ENCODE data around the gene AOPEP. TPM values are rescaled to one million over a fixed set of nuclear protein-coding genes. Genes with fewer than 3 reads are reported as not detected.

AOPEP gene
- total RNA-seq, 4 donors from 2014 or later: 252 to 375 (median 312) TPM

- ATAC-seq: no peak
- TF ChIP-seq POLR2A (IDR thresholded peaks at IDR 0.05) (no peak), POLR2AphosphoS5 (IDR thresholded peaks at IDR 0.05) (no peak), EP300 (IDR thresholded peaks at IDR 0.05) (no peak), CTCF (IDR thresholded peaks at IDR 0.05) (no peak)
- 95 to 98% methylated on average over 10 of the region's 10 CpGs for WGBS, 2 donors (ENCODE audit: low coverage in 1 of 2)
- Histone ChIP-seq H3K9me3 (no peaks in the 10 kb centered on the region), H3K27me3 (no peaks in the 10 kb centered on the region), H3K36me3 (peaks cover 0 to 24% of the 10 kb centered on the region in 2 donors), H3K4me1 (peaks cover 0 to 43% (median 6%) of the 10 kb centered on the region in 3 donors), H3K27ac (no peak overlapping the region), H3K4me3 (no peak overlapping the region)
Measured at GRCh38 chr9:95135756-95136155, 409.3 kb downstream of the AOPEP start.

Small RNA genes within 50 kb of the gene (small RNA-seq; reads per million reads assigned to genes)
- gene MIR2278 (0 reads per million in 4 donors), gene MIR23B (1,416 to 5,127 (median 3,667) reads per million in 4 donors), gene MIR27B (11,087 to 19,721 (median 16,889) reads per million in 4 donors), gene MIR3074 (0 reads per million in 4 donors), gene MIR6081 (0 reads per million in 4 donors)

Other genes starting within 250 kb of the AOPEP start
- not detected for gene PCAT7, start 171.6 kb upstream of the AOPEP start, total RNA-seq
- not detected for gene FBP2, start 132.9 kb upstream of the AOPEP start, total RNA-seq
- gene FBP1, start 87.2 kb upstream of the AOPEP start, total RNA-seq: 1 to 10 TPM in 2 of 4 donors, under 1 TPM in 1, not detected in 1; 0.72 to 6.3 (median 2.3) TPM

Data from gastroesophageal sphincter (tissue), 4 donors.